Measurements from ENCODE around the gene TRAPPC12.
"Not testable (repeated sequence)": the region's sequence is repeated elsewhere in the genome, so short reads cannot be mapped to it uniquely, and the experiment has no call there.

Gene TRAPPC12

GRCh38 chr2:3369340-3370181, 9.9 kb upstream of the TRAPPC12 start:
- DNase-seq: not testable (repeated sequence)

DNA sequence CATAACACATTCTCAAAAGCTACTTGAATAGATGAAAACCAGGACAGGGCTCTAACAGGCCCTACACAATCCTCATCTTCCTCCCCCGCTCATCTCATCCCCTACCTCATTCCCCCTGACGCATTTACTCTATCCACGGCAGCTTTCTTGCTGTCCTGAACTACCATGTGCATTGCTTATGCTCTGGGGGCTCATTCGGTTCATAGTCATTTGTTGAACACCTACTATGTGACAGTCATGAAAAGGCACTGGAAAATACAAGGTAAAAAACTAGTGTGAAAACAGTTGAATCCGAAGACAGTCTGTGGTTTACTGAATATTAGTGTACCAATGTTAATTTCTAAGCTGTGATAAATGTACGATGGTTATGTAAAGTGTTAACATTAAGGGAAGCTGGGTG, 2.7 kb upstream of the TRAPPC12 start:
- no peak for DNase-seq

GRCh38 chr2:3377279-3377611, 2.2 kb upstream of the TRAPPC12 start:
- DNase-seq: peak; percentile 33

DNA sequence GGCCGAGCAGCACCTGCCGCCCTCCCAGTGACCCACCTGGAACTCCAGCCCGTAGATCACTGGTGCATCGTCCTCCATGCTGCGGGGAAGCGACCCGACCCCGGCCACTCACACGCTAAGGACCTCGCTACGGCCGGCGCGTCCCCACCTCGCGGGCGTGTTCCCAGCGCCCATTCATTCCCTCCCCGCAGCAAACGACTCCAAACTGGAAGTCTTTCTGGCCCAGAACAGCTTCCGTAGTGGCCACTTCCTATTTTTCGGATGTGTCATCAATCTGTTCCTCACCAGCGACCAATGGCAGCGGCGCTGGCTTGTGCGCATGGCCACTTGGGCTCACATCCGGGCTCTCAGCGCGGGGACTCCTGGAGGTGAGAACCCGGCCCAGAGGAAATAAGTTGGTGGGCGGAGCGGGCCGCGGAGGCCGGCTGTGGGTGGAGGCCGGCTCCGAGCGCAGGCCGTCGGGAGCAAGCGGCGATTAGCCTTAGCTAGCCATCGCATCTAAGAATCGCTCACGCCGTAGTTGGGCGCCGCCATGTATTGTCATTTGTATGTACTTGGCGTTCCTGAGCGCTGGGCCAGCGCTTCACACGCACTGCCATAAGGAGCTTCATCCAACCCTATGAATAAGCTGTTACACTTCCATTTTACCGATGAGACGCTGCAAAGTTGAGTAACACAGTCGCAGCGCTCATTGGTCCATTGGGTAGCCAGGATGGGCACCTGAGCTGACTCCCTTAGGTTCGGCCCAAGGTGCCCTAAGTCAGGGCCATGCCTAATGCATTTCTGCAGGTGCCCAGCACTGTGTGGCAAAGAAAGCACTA, 1.7 kb upstream of the TRAPPC12 start, which contains the start of gene EIPR1:
Gene EIPR1, minus strand, starts transcription at position 207 of the 821 bp plus-strand sequence. Its CDS starts 129 bp downstream, at position 78.
- DNase-seq: peak; percentile 87

DNA sequence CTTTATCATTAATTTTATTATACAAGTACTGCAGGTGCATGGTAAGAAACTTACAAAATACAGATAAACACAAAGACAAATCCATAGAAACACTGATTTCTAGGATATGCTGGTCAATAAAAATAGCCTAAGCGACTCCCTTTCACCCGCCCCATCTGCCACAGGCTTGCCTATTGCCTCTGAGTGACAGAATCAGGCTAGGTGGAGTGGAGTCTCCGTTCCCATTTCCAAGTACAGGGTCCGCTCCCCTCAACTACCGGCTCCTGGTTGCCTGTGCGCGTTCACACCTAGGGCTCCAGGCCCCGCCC, 201 bp upstream of the TRAPPC12 start:
- DNase-seq: no peak

DNA sequence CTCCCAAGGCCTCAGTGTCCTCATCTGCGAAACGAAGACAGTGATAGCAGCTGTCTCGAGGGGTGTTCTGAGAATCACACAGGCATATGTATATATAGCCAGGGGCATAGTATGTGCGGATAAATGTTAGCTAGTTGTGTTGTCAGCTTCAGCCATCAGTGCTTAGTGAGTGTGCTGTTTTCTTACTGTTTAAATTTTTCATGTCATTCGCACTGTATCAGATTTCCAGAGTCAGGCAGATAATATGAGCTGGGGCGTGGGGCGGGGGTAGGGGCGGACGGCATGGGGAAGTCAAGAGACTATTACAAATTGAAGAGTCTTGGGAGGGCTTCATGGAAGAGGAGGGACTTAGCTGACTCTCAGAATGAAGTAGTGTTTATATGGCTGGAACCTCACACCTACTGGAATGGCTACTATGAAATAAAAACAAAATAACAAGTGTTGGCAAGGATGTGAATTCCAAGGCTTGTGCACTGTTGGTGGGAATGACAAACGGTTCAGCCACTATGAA, 7.0 kb downstream of the TRAPPC12 start:
- no peak for DNase-seq

DNA sequence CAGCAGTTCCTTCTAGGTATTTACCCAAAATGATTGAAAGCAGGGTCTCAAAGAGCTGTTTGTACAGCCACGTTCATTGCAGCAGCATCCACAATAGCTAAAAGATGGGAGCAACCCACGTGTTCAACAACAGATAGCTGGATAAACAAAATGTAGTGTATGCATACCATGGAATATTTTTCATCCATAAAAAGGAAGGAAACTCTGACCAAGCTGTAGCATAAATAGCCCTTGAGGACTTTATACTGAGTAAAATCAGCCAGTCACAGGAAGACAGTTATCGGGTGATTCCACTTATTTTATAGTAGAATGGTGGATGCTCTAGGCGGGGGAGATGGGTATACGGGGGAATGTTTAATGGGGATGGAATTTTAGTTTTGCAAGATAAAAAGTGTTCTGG, 7.5 kb downstream of the TRAPPC12 start:
- no peak for DNase-seq

- no peak for DNase-seq
Observed at GRCh38 chr2:3387644-3388411, 8.3 kb downstream of the TRAPPC12 start.

- DNase-seq: no peak
Observed at GRCh38 chr2:3388412-3388738, 8.9 kb downstream of the TRAPPC12 start.

DNA sequence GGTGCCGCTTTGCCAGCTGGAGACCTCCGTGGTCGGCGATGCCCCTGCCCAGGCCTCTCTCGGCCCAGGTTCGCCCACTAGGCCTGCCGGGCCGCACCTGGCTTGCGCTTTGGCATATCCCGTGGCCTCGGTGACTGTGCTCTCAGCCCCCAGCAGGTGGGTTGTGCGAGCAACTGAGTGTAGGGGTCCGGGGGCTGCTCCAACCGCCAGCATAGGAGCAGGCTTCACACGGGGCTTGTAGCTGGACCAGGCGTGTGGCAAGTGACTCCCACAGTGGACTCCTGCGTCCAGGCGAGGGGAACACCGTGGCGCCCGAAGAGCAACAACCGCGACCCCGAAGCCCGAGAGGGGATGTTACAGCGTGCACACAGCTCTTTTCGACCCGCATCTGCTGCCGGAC, 9.7 kb downstream of the TRAPPC12 start:
- DNase-seq: no peak

DNA sequence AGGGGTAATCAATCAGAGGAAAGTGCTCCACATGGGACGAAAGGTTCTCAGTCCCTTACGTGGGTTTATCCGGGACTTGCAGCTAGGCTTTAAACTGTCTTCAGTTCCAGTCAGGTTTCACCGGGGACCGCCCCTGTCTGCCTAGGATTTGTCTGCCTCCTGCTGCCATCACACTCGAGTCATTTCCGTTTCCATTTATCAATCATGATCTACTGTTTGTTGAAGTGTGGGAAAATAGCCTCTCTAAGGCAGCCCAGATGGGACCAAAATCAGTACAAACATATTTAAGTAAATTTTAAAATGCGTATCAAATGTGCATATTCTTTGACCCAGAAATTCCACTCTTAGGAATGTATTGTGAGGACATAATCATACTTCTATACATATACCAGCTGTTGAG, 10.5 kb downstream of the TRAPPC12 start:
- DNase-seq: no peak

- DNase-seq: no peak
Observed at GRCh38 chr2:3392216-3392615, 12.7 kb downstream of the TRAPPC12 start.

DNA sequence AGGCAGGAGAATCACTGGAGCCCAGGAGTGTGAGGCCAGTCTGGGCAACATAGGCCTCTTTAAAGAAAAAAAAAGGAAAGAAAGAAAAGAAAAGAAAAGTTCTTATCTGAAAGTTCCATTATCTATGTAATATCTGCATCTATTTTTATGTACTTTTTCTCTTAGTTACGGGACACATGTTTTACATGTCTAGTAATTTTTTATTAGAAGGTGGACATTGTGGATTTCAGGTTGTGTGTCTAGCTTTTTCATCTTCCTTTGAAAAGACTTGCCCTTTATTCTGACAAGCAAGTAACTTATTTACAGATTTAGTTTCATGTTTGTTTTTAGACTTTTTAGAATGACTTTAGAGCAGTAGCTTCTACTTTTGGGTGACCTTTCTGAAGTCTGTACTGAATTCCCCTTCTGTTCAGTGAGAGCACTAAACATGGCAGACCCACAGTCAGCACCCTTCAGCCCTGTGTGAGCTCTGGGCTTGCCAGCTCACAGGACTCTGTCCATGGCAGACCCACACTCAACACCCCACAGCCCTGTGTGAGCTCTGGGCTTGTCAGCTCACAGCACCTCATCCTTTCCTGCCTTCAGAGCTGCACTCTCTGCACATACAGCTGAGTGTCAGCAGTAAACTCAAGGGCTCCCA, 17.5 kb downstream of the TRAPPC12 start:
- DNase-seq: no peak

- no peak for DNase-seq
Observed at GRCh38 chr2:3398857-3399256, 19.4 kb downstream of the TRAPPC12 start.

DNA sequence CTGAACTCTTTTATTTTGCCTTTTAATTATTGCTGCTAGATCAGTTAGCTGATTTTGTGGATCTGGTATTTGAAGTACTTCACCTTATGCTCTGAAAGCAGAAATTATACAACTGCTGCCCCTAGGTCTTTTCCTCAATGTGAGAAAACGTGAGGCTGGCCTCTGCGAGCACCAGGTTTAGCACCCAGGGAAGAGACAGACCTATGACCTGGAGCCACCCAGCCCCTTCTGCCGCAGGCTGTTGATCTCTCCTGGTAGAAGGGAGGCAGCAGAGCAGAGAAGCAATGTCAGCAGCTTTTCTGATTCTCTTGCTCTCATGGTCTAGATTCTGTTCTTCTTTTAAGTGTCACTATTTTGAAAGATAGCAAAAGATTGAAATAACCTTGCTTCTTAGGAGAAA, 19.9 kb downstream of the TRAPPC12 start:
- no peak for DNase-seq

- no peak for DNase-seq
Observed at GRCh38 chr2:3399829-3400228, 20.3 kb downstream of the TRAPPC12 start.

DNA sequence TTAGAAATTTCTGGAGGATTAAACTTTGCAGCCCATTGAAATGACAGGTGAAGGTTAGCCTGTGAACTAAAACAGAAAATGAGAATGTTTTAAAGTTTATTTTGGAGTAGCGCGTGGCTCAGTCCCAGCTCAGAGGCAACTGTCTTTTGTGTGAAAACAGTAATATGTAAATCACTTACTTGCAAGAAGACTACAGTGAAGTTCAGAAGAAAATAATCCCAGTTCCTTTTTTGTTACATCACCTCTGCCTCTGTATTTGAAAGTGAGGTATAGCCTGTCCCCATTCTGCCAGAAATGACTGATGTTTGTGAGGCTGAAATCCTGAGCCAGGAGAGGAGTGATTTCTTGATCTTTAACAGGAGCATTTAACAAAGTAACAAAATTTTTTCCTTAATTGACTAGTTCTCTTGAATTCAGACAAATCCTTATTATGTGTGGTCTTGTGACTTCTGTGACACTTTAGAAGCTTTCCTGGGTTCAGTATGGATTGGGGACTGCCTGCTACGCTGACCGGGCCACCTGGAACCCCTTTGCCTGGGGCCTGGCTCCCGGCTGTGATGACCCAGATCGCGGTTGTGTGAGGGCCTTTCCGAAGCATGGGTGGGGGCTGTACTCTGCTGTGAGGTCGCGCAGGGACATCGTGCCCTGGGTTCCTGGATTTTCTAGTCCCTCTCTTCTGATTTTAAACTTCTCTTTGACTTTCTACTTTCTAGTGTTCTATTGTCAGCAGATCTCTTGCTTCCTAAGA, 24.3 kb downstream of the TRAPPC12 start:
- no peak for DNase-seq

DNA sequence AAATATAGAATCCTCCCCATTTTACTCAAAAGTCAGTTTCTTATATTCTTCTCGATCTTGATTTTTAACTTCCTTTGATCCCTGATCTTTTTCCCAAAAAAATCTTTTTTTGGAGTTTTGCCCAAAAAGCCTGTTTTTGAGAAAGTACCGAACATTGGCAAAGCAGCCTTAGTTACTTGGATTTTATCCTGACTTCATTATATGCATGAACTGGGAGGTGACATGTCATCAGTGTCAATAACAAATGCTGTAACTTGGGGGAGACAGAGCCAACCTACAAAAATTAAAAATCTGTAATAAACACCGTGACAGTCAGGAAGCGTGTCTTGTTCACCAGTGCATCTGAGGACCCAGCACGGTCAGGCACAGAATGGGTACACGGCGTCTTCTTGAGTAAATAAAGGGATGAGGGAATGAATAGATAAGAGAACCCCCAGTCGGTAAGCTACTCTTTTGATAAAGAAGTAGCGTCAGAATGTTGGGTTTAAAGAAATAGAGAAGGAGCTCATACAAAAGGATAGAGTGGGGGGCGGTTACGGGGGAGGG, 24.9 kb downstream of the TRAPPC12 start:
- no peak for DNase-seq

GRCh38 chr2:3405307-3405706, 25.8 kb downstream of the TRAPPC12 start:
- DNase-seq: no peak

DNA sequence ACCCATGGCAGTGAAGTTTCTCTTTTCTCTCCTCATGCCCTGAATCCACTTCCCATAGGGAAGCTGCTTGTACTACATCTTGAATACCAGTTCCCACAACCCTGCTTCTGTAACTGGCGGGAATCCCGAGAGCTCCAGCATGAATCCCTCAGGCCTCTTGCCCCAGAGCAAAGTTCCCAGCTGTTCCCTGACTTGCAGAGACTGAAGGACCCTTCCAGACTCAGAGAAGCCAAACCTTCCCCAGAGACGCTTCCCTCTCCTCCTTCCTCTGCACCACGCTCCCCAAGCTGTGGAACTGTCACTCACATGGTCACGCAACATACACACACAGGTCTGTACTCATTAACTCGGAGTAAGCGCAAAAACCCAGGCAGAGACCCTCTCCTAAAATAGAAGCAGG, 26.4 kb downstream of the TRAPPC12 start:
- no peak for DNase-seq

- DNase-seq: no peak
Observed at GRCh38 chr2:3406501-3406900, 27.0 kb downstream of the TRAPPC12 start.

DNA sequence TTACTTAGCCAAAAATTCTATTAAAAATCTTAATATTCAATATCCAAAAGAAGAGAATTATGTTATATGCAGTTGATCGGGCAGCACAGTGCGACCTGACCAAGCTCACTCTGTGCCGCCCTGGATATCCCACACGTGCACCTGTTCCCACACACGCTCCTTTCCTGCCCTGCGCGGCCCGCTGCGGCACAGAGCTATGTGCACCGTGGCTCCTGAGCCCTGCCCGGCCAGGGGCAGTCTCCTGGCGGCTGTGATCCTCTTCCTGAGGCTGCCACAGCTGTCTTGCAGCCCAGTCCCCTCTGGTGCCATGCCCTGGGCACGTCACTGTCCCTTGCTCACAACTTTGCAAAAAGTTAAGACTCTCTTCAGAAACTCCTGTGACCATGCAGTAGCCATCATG, 29.3 kb downstream of the TRAPPC12 start:
- DNase-seq: no peak

Data from 8988T (cell line).